HepG2 (cell line): ENCODE results near the gene ODAD4. TPM values are rescaled to one million over a fixed set of nuclear protein-coding genes. Genes with fewer than 3 reads are reported as not detected.

Experiments used
- DNMT3B ChIP-seq: conservative IDR thresholded peaks from 2 replicates; pipeline ENCODE4 v1.6.1; 2016; ENCODE audit warnings: missing biosample characterization, control low read depth
- EEA1 ChIP-seq: sonication (generic); formaldehyde crosslinking; IDR thresholded peaks from 2 replicates; pipeline ENCODE4 v1.5.1; 2020; ENCODE audit warnings: mild to moderate bottlenecking, missing genetic modification reagents, borderline replicate concordance
- FOSL2 ChIP-seq: sonication (generic); formaldehyde crosslinking; IDR thresholded peaks from 2 replicates; pipeline ENCODE4 v1.4.0; 2020; ENCODE audit warnings: missing genetic modification reagents
- FOXK1 ChIP-seq: sonication (generic); formaldehyde crosslinking; IDR thresholded peaks from 2 replicates; pipeline ENCODE4 v1.4.0; 2020; ENCODE audit warnings: low read depth, missing genetic modification reagents, borderline replicate concordance
- FOXK2 ChIP-seq: fragments of 450-650 bp; IDR thresholded peaks from 2 replicates; pipeline ENCODE4 v1.6.1; 2016
- GABPB1 ChIP-seq: IDR thresholded peaks from 2 replicates; pipeline ENCODE4 v1.6.1; 2016; ENCODE audit warnings: mild to moderate bottlenecking, missing genetic modification reagents, moderate library complexity, missing compliant biosample characterization
- GZF1 ChIP-seq: sonication (generic); formaldehyde crosslinking; IDR thresholded peaks from 2 replicates; pipeline ENCODE4 v1.5.1; 2020; ENCODE audit warnings: mild to moderate bottlenecking, missing genetic modification reagents
- HIVEP1 ChIP-seq: sonication (generic); formaldehyde crosslinking; IDR thresholded peaks from 2 replicates; pipeline ENCODE4 v1.4.0; 2020; ENCODE audit warnings: mild to moderate bottlenecking, missing genetic modification reagents
- MXD4 ChIP-seq: IDR thresholded peaks from 2 replicates; pipeline ENCODE4 v1.6.1; 2016; ENCODE audit warnings: mild to moderate bottlenecking, missing biosample characterization, missing genetic modification reagents
- SIX4 ChIP-seq: sonication (generic); formaldehyde crosslinking; IDR thresholded peaks from 2 replicates; pipeline ENCODE4 v1.4.0; 2020; ENCODE audit warnings: missing genetic modification reagents
- THAP11 ChIP-seq: IDR thresholded peaks from 2 replicates; pipeline ENCODE4 v1.6.1; 2016; ENCODE audit warnings: missing biosample characterization, missing genetic modification reagents
- ZEB1 ChIP-seq: IDR thresholded peaks from 2 replicates; pipeline ENCODE4 v1.6.1; 2012; ENCODE audit warnings: mild to moderate bottlenecking, low read depth, inconsistent platforms; ENCODE audit not compliant: insufficient replicate concordance
- ZNF24 ChIP-seq: fragments of 450-650 bp; IDR thresholded peaks from 2 replicates; pipeline ENCODE4 v1.6.1; 2017; ENCODE audit warnings: antibody characterized with exemption, mild to moderate bottlenecking
- ZNF260 ChIP-seq: sonication (generic); formaldehyde crosslinking; IDR thresholded peaks from 2 replicates; pipeline ENCODE4 v1.4.0; 2020; ENCODE audit warnings: missing genetic modification reagents, low read depth, mild to moderate bottlenecking, borderline replicate concordance
- ZNF335 ChIP-seq: sonication (generic); formaldehyde crosslinking; IDR thresholded peaks from 2 replicates; pipeline ENCODE4 v1.4.0; 2020; ENCODE audit warnings: missing genetic modification reagents
- ZNF33B ChIP-seq: sonication (generic); formaldehyde crosslinking; IDR thresholded peaks from 2 replicates; pipeline ENCODE4 v1.5.1; 2020; ENCODE audit warnings: mild to moderate bottlenecking, missing genetic modification reagents
- ZNF557 ChIP-seq: sonication (generic); formaldehyde crosslinking; IDR thresholded peaks from 2 replicates; pipeline ENCODE4 v1.4.0; 2020; ENCODE audit warnings: missing genetic modification reagents
- ZNF605 ChIP-seq: sonication (generic); formaldehyde crosslinking; IDR thresholded peaks from 2 replicates; pipeline ENCODE4 v1.8.0; 2022; ENCODE audit warnings: mild to moderate bottlenecking, missing genetic modification reagents
- ZNF781 ChIP-seq: sonication (generic); formaldehyde crosslinking; IDR thresholded peaks from 2 replicates; pipeline ENCODE4 v1.5.1; 2020; ENCODE audit warnings: borderline replicate concordance, mild to moderate bottlenecking, missing genetic modification reagents; ENCODE audit errors: not compliant biosample characterization
- polyA plus RNA-seq, 8 experiments: library from polyadenylated mRNA; depleted of rRNA in 3 of 8; stranded (reverse) in 7 of 8; unstranded in 1 of 8; fragments of >200 nt; fragmentation: Illumina TruSeq in 4 of 8; extraction: Trizol in 4 of 8; gene quantifications; 2 replicates each; pipeline versions ENCODE4 v1.2.1 to v1.2.3, GENCODE V29; 2011 to 2016; ENCODE audit warnings: low read depth in 4 of 8, missing spikeins in 1 of 8, mixed read lengths in 1 of 8; ENCODE audit not compliant: insufficient read depth in 1 of 8
- total RNA-seq, 5 experiments: library from RNA; depleted of rRNA; stranded (reverse); fragments of >200 nt; fragmentation: Illumina TruSeq; extraction: Trizol; gene quantifications; 2 replicates each; pipeline ENCODE4 v1.2.3, GENCODE V29; 2016; ENCODE audit warnings: low read depth in 1 of 5
- TF ChIP-seq, protein P1 (sequence below): sonication (generic); formaldehyde crosslinking; IDR thresholded peaks from 2 replicates; pipeline ENCODE4 v1.5.0; 2020; ENCODE audit warnings: mild to moderate bottlenecking, missing genetic modification reagents, borderline replicate concordance
- TF ChIP-seq, protein P2 (sequence below): sonication (generic); formaldehyde crosslinking; IDR thresholded peaks from 2 replicates; pipeline ENCODE4 v1.8.1; 2023; ENCODE audit warnings: mild to moderate bottlenecking, missing genetic modification reagents
- TF ChIP-seq, protein P3 (sequence below): IDR thresholded peaks from 2 replicates; pipeline ENCODE4 v1.6.1; 2016; ENCODE audit warnings: low read depth, missing genetic modification reagents, missing compliant biosample characterization

The ODAD4 gene
- total and polyA plus RNA-seq, 2 of the 13 experiments (the other 11 are each of a cell fraction or from before 2014, with no cell fraction given), result 0.48 to 0.53 TPM

DNA sequence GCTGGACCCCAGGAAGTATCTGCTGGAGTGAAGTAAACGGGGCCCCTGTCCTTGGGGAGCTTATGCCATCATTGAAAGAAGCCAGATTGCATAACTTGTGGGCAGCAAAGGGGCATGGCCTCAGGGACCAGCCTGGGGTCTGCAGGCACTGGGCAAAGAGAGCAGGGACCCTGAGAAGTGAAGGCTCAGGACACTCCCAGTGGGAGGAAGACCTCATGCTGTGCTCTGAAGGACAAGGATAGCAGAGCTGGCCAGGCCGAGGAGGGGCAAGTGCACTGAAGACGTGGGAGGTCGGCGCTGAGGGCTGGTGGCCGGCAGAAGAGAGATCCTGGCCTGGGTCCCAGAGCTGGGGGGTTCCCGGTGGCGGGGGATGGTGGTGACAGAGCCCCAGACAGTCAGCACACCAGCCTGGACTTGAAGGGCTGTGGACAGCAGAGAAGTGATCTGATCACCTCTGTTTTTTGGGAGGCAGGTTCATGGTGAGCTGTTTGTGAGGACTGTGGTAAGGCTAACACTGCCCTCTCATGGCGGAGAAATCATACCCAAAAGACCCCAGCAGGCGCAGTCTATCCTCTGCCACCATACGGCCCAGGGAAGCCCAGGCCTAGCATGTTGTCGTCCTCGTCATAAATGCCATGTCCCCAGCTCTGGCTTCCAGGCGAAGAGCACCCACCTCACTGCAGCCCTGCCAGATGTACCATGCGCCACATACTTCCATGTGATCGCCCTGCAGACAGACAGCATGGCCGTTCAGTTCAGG is 29.1 kb downstream of the ODAD4 start (continued):
- TF ChIP-seq, protein P1, sequence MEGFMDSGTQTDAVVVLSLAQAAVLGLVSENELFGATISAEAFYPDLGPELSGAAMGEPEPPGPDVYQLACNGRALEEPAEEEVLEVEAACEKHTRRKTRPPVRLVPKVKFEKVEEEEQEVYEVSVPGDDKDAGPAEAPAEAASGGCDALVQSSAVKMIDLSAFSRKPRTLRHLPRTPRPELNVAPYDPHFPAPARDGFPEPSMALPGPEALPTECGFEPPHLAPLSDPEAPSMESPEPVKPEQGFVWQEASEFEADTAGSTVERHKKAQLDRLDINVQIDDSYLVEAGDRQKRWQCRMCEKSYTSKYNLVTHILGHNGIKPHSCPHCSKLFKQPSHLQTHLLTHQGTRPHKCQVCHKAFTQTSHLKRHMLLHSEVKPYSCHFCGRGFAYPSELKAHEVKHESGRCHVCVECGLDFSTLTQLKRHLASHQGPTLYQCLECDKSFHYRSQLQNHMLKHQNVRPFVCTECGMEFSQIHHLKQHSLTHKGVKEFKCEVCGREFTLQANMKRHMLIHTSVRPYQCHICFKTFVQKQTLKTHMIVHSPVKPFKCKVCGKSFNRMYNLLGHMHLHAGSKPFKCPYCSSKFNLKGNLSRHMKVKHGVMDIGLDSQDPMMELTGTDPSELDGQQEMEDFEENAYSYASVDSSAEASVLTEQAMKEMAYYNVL (CRISPR knock-in tag), result no peak
- TF ChIP-seq ZNF260 (no peak), MXD4 (CRISPR knock-in tag) (peak; percentile 59; the same call in 1 of the 2 replicates), FOSL2 (peak; percentile 31), GZF1 (peak; percentile 68; the same call in 1 of the 2 replicates), EEA1 (peak; percentile 71; the same call in 1 of the 2 replicates), GABPB1 (peak; percentile 39; the same call in 1 of the 2 replicates), HIVEP1 (CRISPR knock-in tag) (no peak), THAP11 (CRISPR knock-in tag) (peak; percentile 66; the same call in 1 of the 2 replicates), ZNF605 (CRISPR knock-in tag) (peak; percentile 78; the same call in 1 of the 2 replicates), ZEB1 (peak; percentile 63), ZNF33B (CRISPR knock-in tag) (no peak), FOXK1 (CRISPR knock-in tag) (peak; percentile 74; the same call in 1 of the 2 replicates), FOXK2 (no peak; the same call in 1 of the 2 replicates), ZNF557 (CRISPR knock-in tag) (0 out of 2 replicates have a peak, but pooled peaks have one; percentile 26), ZNF335 (CRISPR knock-in tag) (no peak; the same call in 1 of the 2 replicates), DNMT3B (CRISPR knock-in tag) (no peak), SIX4 (no peak), ZNF781 (CRISPR knock-in tag) (peak; percentile 87), ZNF24 (no peak)
- TF ChIP-seq, protein P2, sequence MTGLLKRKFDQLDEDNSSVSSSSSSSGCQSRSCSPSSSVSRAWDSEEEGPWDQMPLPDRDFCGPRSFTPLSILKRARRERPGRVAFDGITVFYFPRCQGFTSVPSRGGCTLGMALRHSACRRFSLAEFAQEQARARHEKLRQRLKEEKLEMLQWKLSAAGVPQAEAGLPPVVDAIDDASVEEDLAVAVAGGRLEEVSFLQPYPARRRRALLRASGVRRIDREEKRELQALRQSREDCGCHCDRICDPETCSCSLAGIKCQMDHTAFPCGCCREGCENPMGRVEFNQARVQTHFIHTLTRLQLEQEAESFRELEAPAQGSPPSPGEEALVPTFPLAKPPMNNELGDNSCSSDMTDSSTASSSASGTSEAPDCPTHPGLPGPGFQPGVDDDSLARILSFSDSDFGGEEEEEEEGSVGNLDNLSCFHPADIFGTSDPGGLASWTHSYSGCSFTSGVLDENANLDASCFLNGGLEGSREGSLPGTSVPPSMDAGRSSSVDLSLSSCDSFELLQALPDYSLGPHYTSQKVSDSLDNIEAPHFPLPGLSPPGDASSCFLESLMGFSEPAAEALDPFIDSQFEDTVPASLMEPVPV (CRISPR knock-in tag), result peak; percentile 61
- TF ChIP-seq, protein P3, sequence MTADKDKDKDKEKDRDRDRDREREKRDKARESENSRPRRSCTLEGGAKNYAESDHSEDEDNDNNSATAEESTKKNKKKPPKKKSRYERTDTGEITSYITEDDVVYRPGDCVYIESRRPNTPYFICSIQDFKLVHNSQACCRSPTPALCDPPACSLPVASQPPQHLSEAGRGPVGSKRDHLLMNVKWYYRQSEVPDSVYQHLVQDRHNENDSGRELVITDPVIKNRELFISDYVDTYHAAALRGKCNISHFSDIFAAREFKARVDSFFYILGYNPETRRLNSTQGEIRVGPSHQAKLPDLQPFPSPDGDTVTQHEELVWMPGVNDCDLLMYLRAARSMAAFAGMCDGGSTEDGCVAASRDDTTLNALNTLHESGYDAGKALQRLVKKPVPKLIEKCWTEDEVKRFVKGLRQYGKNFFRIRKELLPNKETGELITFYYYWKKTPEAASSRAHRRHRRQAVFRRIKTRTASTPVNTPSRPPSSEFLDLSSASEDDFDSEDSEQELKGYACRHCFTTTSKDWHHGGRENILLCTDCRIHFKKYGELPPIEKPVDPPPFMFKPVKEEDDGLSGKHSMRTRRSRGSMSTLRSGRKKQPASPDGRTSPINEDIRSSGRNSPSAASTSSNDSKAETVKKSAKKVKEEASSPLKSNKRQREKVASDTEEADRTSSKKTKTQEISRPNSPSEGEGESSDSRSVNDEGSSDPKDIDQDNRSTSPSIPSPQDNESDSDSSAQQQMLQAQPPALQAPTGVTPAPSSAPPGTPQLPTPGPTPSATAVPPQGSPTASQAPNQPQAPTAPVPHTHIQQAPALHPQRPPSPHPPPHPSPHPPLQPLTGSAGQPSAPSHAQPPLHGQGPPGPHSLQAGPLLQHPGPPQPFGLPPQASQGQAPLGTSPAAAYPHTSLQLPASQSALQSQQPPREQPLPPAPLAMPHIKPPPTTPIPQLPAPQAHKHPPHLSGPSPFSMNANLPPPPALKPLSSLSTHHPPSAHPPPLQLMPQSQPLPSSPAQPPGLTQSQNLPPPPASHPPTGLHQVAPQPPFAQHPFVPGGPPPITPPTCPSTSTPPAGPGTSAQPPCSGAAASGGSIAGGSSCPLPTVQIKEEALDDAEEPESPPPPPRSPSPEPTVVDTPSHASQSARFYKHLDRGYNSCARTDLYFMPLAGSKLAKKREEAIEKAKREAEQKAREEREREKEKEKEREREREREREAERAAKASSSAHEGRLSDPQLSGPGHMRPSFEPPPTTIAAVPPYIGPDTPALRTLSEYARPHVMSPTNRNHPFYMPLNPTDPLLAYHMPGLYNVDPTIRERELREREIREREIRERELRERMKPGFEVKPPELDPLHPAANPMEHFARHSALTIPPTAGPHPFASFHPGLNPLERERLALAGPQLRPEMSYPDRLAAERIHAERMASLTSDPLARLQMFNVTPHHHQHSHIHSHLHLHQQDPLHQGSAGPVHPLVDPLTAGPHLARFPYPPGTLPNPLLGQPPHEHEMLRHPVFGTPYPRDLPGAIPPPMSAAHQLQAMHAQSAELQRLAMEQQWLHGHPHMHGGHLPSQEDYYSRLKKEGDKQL (CRISPR knock-in tag), result no peak
